Mucosa of descending colon (tissue), 3 donors: Measurements from ENCODE around the gene ABHD12B. TPM values are rescaled to one million over a fixed set of nuclear protein-coding genes. Genes with fewer than 3 reads are reported as not detected.

ENCODE experiments used
- ATAC-seq: fragments of 200-7000 bp; cut with Tn5 transposase; one replicate; pipeline ENCODE4 v1.9.1; 2020; ENCODE audit warnings: mild to moderate bottlenecking, moderate library complexity
- DNase-seq, 3 donors: peaks; one replicate each; pipeline ENCODE4 v3.0.0-alpha.2; 2020
- H3K36me3 ChIP-seq: fragments of 200-600 bp; one replicate; pipeline ENCODE4 v1.8.0; 2021; ENCODE audit warnings: low read depth, mild to moderate bottlenecking
- H3K4me1 ChIP-seq: fragments of 200-600 bp; one replicate; pipeline ENCODE4 v1.8.0; 2021; ENCODE audit warnings: low read depth, mild to moderate bottlenecking
- H3K4me3 ChIP-seq: fragments of 200-600 bp; one replicate; pipeline ENCODE4 v1.8.0; 2021; ENCODE audit warnings: mild to moderate bottlenecking
- H3K9me3 ChIP-seq: fragments of 200-600 bp; one replicate; pipeline ENCODE4 v1.8.0; 2021; ENCODE audit warnings: mild to moderate bottlenecking
- CTCF ChIP-seq: fragments of 200-600 bp; IDR thresholded peaks from one replicate; pipeline ENCODE4 v1.8.0; 2022; ENCODE audit warnings: antibody characterized with exemption, mild to moderate bottlenecking
- intact Hi-C, 2 donors: fragments of 100-400 bp; cut with DNase I in 1 of 2; cut with micrococcal nuclease in 1 of 2; formaldehyde crosslinking; loops; one replicate each; pipeline versions ENCODE4 v1.11.0 to v1.11.1; 2022; cut with DNase I, micrococcal nuclease
- total RNA-seq, 3 donors: library from RNA; stranded (reverse); fragmentation: NEBNext Ultra II Directional in 2 of 3; extraction: Animal tissue kit (Norgen Biotek cat#: 25700) in 2 of 3; gene quantifications; one replicate each; pipeline versions ENCODE4 v1.2.1 to v1.2.4, GENCODE V29; 2021 to 2023
- donor health status: DM: no; HTN: no; CAD: no; lungs with moderate emphysema.
- donor health status: DM: no; HTN: no; CAD: no.
- donor health status: DM: no; HTN: yes; CAD: no.

Gene ABHD12B
- total RNA-seq, 3 donors from 2014 or later: 3.1 to 16.2 (median 14.2) TPM

- no peak for ATAC-seq
- no peaks in the 10 kb centered on the region for H3K9me3 ChIP-seq
- H3K36me3 ChIP-seq: no peaks in the 10 kb centered on the region
- no peak for DNase-seq
- no peak overlapping the region for H3K4me3 ChIP-seq
- intact Hi-C loops: no loop called here
- peaks cover 15% of the 10 kb centered on the region for H3K4me1 ChIP-seq
- TF ChIP-seq CTCF: no peak
Measured at GRCh38 chr14:50826681-50827080, 45.2 kb upstream of the ABHD12B start.

- H3K9me3 ChIP-seq: no peaks in the 10 kb centered on the region
- no peak for DNase-seq
- intact Hi-C loops: no loop called here
- H3K4me1 ChIP-seq: peaks cover 20% of the 10 kb centered on the region
- no peak overlapping the region for H3K4me3 ChIP-seq
- ATAC-seq: no peak
- no peaks in the 10 kb centered on the region for H3K36me3 ChIP-seq
- TF ChIP-seq CTCF: no peak
Measured at GRCh38 chr14:50828721-50829488, 42.9 kb upstream of the ABHD12B start.

- H3K4me1 ChIP-seq: peaks cover 20% of the 10 kb centered on the region
- DNase-seq: no peak
Measured at GRCh38 chr14:50829489-50830043, 42.3 kb upstream of the ABHD12B start.

DNA sequence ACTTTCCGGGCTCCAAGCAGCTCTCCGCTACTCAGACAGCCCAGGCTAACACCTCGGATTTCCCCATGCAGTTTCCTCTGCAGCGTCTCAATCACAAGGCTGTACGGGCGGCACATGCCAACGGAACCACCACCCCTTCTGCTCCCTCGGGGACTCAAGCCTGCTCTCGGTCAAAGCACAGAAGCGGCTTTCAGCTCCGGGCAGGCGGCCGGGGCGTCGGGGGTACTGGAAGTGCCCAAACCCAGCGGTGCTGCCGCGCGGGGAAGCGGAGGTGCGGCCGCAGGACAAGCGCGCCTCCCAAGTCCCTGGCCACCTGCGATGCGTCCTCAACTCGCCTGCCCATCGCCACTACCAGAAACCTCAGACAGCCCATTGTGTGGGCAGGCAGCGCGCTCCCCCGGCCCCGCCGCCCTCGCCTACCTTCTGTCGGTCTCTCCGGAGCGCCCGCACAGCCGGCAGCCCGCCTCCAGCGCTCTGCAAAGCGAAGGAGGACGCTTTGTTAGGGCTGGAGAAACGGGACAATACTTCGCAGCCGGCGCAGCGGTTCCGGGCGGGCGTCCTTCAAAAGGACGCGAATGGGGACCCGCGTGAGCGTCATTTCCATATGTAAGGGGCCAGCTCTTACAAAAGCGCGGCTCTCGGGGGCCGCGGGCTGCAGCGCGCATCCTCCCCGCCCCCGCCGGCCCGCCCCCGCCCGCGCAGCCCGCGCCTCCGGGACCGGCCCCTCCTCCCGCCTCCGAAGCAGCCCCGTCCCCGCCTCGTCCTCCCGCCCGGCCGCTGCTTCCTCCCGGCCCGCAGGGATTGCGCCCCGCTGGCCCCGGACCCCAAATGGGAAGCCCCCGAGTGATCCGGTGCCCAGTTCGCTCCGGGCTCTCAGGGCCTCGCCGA is 41.6 kb upstream of the ABHD12B start:
- DNase-seq (peak; percentile 50 to 80 (median 69)), ATAC-seq (peak; percentile 62)
- Histone ChIP-seq H3K4me3 (peak overlapping the region; percentile 85), H3K36me3 (no peaks in the 10 kb centered on the region), H3K4me1 (peaks cover 20% of the 10 kb centered on the region), H3K9me3 (no peaks in the 10 kb centered on the region)
- intact Hi-C loops: no loop called here
- no peak for TF ChIP-seq CTCF

More at GRCh38 chr14:50829489-50830043, 42.3 kb upstream of the ABHD12B start:
- intact Hi-C loops: no loop called here
- no peak for TF ChIP-seq CTCF
- H3K36me3 ChIP-seq: no peaks in the 10 kb centered on the region
- H3K9me3 ChIP-seq: no peaks in the 10 kb centered on the region
- peak overlapping the region; percentile 85 for H3K4me3 ChIP-seq
- ATAC-seq: peak; percentile 0

- peak within 1 kb of the TSS; percentile 85 for H3K4me3 ChIP-seq
- ATAC-seq: peak; percentile 96
- no peak for TF ChIP-seq CTCF
Measured at GRCh38 chr14:50830932-50831725, 40.7 kb upstream of the ABHD12B start, which contains the start of gene NIN. Gene NIN (minus strand): TSS chr14:50831162. CDS start chr14:50822056, 9,106 bp downstream.

More at GRCh38 chr14:50830932-50831725, 40.7 kb upstream of the ABHD12B start, which contains the start of gene NIN:
- H3K4me1 ChIP-seq: peaks cover 20% of the 10 kb centered on the region
- no peaks in the 10 kb centered on the region for H3K9me3 ChIP-seq
- intact Hi-C loops: no loop called here
- peak; percentile 79 to 86 (median 86) for DNase-seq
- no peaks in the 10 kb centered on the region for H3K36me3 ChIP-seq
